ENCODE measurements around the gene TMEM183A. TPM values are rescaled to one million over a fixed set of nuclear protein-coding genes. Genes with fewer than 3 reads are reported as not detected.

Gene TMEM183A
- total RNA-seq, 1 experiment from 2014 or later, result 64.7 TPM

GRCh38 chr1:202987255-202987654, 19.9 kb upstream of the TMEM183A start:
- POLR2A ChIA-PET, result no interaction called here

More at GRCh38 chr1:202987255-202987654, 19.9 kb upstream of the TMEM183A start:
- Histone ChIP-seq H3K9ac (ENCODE audit: low read length) (no peak overlapping the region), H3K27me3 (ENCODE audit: insufficient read depth, low read length) (no peaks in the 10 kb centered on the region), H3K79me2 (ENCODE audit: insufficient read depth, low read length) (no peaks in the 10 kb centered on the region), H3K27ac (ENCODE audit: low read depth, low read length) (no peak overlapping the region), H3K9me3 (ENCODE audit: control insufficient read depth in 1 of 2, insufficient read depth in 1 of 2, low read depth in 1 of 2, low read length in 2 of 2) (no peaks in the 10 kb centered on the region), H4K20me1 (ENCODE audit: insufficient read depth) (no peaks in the 10 kb centered on the region), H3K4me2 (ENCODE audit: low read length) (no peak overlapping the region), H2AFZ (ENCODE audit: low read depth, low read length, poor library complexity, severe bottlenecking) (no peak overlapping the region), H3K36me3 (ENCODE audit: control insufficient read depth in 1 of 2, insufficient read depth in 2 of 2, low read length in 2 of 2) (no peaks in the 10 kb centered on the region), H3K9me2 (ENCODE audit: insufficient read depth) (no peaks in the 10 kb centered on the region), H3K4me3 (replicated peaks in 1 of 2; ENCODE audit: low read depth in 1 of 2, low read length in 2 of 2) (no peak overlapping the region), H3K4me1 (ENCODE audit: control insufficient read depth in 1 of 2, insufficient read depth in 2 of 2, low read length in 2 of 2) (peaks cover 4 to 8% of the 10 kb centered on the region in 2 experiments; a peak in 3 of 4 replicates)
- TF ChIP-seq, protein P1, sequence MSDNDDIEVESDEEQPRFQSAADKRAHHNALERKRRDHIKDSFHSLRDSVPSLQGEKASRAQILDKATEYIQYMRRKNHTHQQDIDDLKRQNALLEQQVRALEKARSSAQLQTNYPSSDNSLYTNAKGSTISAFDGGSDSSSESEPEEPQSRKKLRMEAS (IDR thresholded peaks at IDR 0.05), result no peak
- no peak for TF ChIP-seq TCF7L2 (IDR thresholded peaks at IDR 0.05; ENCODE audit: borderline replicate concordance, extremely low read depth, insufficient read depth, insufficient read length)
- no peak for TF ChIP-seq ATF3 (IDR thresholded peaks at IDR 0.05)
- TF ChIP-seq CEBPB (IDR thresholded peaks at IDR 0.05; ENCODE audit: low read depth), result no peak
- no peak for TF ChIP-seq POLR2AphosphoS5 (IDR thresholded peaks at IDR 0.05; ENCODE audit: low read depth, low read length)
- TF ChIP-seq ZFX (IDR thresholded peaks at IDR 0.05), result no peak
- TF ChIP-seq EZH2 (IDR thresholded peaks at IDR 0.05), result no peak
- no peak for TF ChIP-seq FOSL1 (IDR thresholded peaks at IDR 0.05; ENCODE audit: low read depth)
- no peak for TF ChIP-seq ZNF274 (IDR thresholded peaks at IDR 0.05; ENCODE audit: low read depth, low read length)
- TF ChIP-seq, protein P2, sequence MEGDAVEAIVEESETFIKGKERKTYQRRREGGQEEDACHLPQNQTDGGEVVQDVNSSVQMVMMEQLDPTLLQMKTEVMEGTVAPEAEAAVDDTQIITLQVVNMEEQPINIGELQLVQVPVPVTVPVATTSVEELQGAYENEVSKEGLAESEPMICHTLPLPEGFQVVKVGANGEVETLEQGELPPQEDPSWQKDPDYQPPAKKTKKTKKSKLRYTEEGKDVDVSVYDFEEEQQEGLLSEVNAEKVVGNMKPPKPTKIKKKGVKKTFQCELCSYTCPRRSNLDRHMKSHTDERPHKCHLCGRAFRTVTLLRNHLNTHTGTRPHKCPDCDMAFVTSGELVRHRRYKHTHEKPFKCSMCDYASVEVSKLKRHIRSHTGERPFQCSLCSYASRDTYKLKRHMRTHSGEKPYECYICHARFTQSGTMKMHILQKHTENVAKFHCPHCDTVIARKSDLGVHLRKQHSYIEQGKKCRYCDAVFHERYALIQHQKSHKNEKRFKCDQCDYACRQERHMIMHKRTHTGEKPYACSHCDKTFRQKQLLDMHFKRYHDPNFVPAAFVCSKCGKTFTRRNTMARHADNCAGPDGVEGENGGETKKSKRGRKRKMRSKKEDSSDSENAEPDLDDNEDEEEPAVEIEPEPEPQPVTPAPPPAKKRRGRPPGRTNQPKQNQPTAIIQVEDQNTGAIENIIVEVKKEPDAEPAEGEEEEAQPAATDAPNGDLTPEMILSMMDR (IDR thresholded peaks at IDR 0.05 in 2 of 3, conservative IDR thresholded peaks at IDR 0.05 in 1 of 3; ENCODE audit: borderline replicate concordance in 1 of 3, insufficient read depth in 1 of 3, low read depth in 2 of 3, low read length in 2 of 3), result no peak
- no peak for ATAC-seq
- BruUV-seq (replicated peaks), result no TSS peak
- ChIA-PET CTCF (no interaction called here), RAD21 (ENCODE audit: low non-redundant PET in 1 of 2, low total read pairs in 2 of 2, uncharacterized antibody in 2 of 2, unreplicated experiment in 2 of 2) (interaction anchor here in 1 of 2 experiments (0.6 kb wide), 1 partner anchor 9 kb away, joined by 5 read pairs; no protein-coding TSS in a partner anchor)
- intact Hi-C loops (cut with micrococcal nuclease), result no loop called here
- no peak for DNase-seq (ENCODE audit: low read depth, low spot score)
